22Rv1 (cell line): ENCODE measurements around the gene ZCCHC17.

Experiments
- ZFX ChIP-seq: fragments of 450-650 bp; IDR thresholded peaks from 2 replicates; pipeline ENCODE4 v1.6.1; 2017; ENCODE audit warnings: antibody characterized with exemption, borderline replicate concordance
- TF ChIP-seq, protein P1 (sequence below): fragments of 450-650 bp; IDR thresholded peaks from 2 replicates; pipeline ENCODE4 v1.5.1; 2017; ENCODE audit warnings: mild to moderate bottlenecking

DNA sequence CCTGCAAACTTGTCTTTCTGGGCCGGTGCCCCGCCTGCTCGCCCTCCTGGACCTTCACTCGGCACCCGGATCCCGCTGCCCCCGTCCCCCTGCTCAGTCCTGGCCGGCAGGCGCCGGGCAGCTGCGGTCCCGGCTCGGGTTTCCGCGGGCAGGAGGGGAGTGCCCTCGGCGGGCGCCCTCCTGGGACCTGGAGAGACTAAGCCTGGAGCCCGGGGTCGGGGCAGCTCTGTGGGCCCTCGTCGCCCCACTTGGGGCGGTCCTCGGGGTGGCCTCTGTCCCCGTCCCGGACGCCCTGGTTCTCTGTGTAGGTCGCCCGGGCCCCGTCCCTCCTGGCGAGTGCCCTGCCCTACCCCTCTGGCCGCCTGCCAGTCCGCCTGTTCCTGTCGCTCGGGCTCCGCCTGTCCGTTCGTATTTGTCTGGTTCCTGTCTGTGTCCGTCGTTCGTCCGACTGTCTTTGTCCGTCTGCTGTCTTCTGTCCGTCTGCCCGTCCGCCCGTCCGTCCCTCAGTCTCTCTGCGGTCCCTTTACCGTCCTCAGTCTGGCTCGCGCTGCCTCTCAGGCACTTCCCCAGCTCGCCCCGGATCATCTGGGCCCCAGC lies 116.7 kb downstream of the ZCCHC17 start:
- TF ChIP-seq, protein P1, sequence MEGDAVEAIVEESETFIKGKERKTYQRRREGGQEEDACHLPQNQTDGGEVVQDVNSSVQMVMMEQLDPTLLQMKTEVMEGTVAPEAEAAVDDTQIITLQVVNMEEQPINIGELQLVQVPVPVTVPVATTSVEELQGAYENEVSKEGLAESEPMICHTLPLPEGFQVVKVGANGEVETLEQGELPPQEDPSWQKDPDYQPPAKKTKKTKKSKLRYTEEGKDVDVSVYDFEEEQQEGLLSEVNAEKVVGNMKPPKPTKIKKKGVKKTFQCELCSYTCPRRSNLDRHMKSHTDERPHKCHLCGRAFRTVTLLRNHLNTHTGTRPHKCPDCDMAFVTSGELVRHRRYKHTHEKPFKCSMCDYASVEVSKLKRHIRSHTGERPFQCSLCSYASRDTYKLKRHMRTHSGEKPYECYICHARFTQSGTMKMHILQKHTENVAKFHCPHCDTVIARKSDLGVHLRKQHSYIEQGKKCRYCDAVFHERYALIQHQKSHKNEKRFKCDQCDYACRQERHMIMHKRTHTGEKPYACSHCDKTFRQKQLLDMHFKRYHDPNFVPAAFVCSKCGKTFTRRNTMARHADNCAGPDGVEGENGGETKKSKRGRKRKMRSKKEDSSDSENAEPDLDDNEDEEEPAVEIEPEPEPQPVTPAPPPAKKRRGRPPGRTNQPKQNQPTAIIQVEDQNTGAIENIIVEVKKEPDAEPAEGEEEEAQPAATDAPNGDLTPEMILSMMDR = no peak
- TF ChIP-seq ZFX = no peak
